NCI-H1105 (cell line): ENCODE data around the gene HSCB.
"Not testable (repeated sequence)": the region's sequence is repeated elsewhere in the genome, so short reads cannot be mapped to it uniquely, and the experiment has no call there.

Experiments
- DNase-seq: peaks from one replicate; lab custom pipeline; 2025; lab: John Stamatoyannopoulos, UW

HSCB gene

GRCh38 chr22:28791841-28792490 lies 50.1 kb downstream of the HSCB start:
- no peak for DNase-seq

GRCh38 chr22:28792491-28793383 lies 50.9 kb downstream of the HSCB start:
- no peak for DNase-seq

GRCh38 chr22:28793976-28794584 lies 52.2 kb downstream of the HSCB start:
- DNase-seq: no peak

- no peak for DNase-seq
Observed at GRCh38 chr22:28795071-28795693, 53.3 kb downstream of the HSCB start.

- DNase-seq: no peak
Observed at GRCh38 chr22:28795932-28796856, 54.4 kb downstream of the HSCB start.

- no peak for DNase-seq
Observed at GRCh38 chr22:28798810-28799605, 57.2 kb downstream of the HSCB start.

GRCh38 chr22:28799606-28800307 lies 57.9 kb downstream of the HSCB start:
- no peak for DNase-seq

GRCh38 chr22:28800308-28801041 lies 58.6 kb downstream of the HSCB start, which contains the start of gene XBP1:
TSS of gene XBP1 (minus strand) at chr22:28800569.
- peak; percentile 79 for DNase-seq

- DNase-seq: no peak
Observed at GRCh38 chr22:28801845-28802594, 60.2 kb downstream of the HSCB start.

- no peak for DNase-seq
Observed at GRCh38 chr22:28802595-28803123, 60.8 kb downstream of the HSCB start.

GRCh38 chr22:28805426-28805825 lies 63.6 kb downstream of the HSCB start:
- not testable (repeated sequence) for DNase-seq
